Progenitor cell of endocrine pancreas (in vitro differentiated cells): ENCODE results near the gene PPFIA2. TPM values are rescaled to one million over a fixed set of nuclear protein-coding genes. Genes with fewer than 3 reads are reported as not detected.

Experiments
- DNase-seq: peaks from one replicate; pipeline ENCODE4 v3.0.0; 2021; ENCODE audit warnings: low spot score; ENCODE audit not compliant: unreplicated experiment
- H3K27ac Mint-ChIP-seq: 2 replicates; pipeline ENCODE4 v1.8.0; 2021; ENCODE audit warnings: mild to moderate bottlenecking, moderate library complexity, mixed read lengths
- H3K27me3 Mint-ChIP-seq: 2 replicates; pipeline ENCODE4 v1.8.0; 2021; ENCODE audit warnings: mixed read lengths
- H3K36me3 Mint-ChIP-seq: 2 replicates; pipeline ENCODE4 v1.8.0; 2022; ENCODE audit warnings: mixed read lengths; ENCODE audit not compliant: insufficient read depth
- H3K4me1 Mint-ChIP-seq: 2 replicates; pipeline ENCODE4 v1.8.0; 2021; ENCODE audit warnings: low read depth, mixed read lengths
- H3K4me3 Mint-ChIP-seq: 2 replicates; pipeline ENCODE4 v1.8.0; 2021; ENCODE audit warnings: low read depth, mild to moderate bottlenecking, moderate library complexity, mixed read lengths
- H3K9me3 Mint-ChIP-seq: 2 replicates; pipeline ENCODE4 v1.8.0; 2021; ENCODE audit warnings: low read depth, mixed read lengths
- total RNA-seq: library from RNA; stranded (reverse); gene quantifications from 2 replicates; pipeline ENCODE4 v1.2.1, GENCODE V29; 2021
- TF ChIP-seq, protein P1 (sequence below): fragments of 200-600 bp; sonication (generic); IDR thresholded peaks from one replicate; pipeline ENCODE4 v1.5.0; 2021; ENCODE audit warnings: antibody characterized with exemption, mild to moderate bottlenecking; ENCODE audit not compliant: unreplicated experiment

Gene PPFIA2
- total RNA-seq, 1 donor from 2014 or later = 1.1 TPM

DNA sequence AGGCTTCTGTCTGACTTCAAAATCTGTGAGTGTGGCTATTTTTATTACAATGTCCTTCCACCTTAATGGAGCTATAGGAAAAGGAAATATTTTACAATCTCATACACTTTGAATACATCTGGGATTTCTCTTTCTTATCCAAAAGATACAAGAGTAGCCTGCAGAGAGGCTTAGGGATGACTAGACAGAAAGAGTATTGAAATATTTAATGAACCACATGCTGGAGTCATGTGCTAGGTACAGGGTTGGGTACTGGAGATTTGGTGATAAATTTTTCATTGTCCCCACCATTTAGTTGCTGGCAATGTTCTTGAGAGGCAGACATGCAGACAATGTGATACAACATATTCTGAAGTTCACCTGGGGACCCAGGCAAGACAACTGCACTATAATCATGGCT, 126.0 kb downstream of the PPFIA2 start:
- H3K9me3 Mint-ChIP-seq = peaks cover 2% of the 10 kb centered on the region
- no peak for DNase-seq
- H3K4me3 Mint-ChIP-seq = no peak overlapping the region
- no peaks in the 10 kb centered on the region for H3K27me3 Mint-ChIP-seq
- no peak overlapping the region for H3K27ac Mint-ChIP-seq
- no peaks in the 10 kb centered on the region for H3K36me3 Mint-ChIP-seq
- no peaks in the 10 kb centered on the region for H3K4me1 Mint-ChIP-seq
- TF ChIP-seq, protein P1, sequence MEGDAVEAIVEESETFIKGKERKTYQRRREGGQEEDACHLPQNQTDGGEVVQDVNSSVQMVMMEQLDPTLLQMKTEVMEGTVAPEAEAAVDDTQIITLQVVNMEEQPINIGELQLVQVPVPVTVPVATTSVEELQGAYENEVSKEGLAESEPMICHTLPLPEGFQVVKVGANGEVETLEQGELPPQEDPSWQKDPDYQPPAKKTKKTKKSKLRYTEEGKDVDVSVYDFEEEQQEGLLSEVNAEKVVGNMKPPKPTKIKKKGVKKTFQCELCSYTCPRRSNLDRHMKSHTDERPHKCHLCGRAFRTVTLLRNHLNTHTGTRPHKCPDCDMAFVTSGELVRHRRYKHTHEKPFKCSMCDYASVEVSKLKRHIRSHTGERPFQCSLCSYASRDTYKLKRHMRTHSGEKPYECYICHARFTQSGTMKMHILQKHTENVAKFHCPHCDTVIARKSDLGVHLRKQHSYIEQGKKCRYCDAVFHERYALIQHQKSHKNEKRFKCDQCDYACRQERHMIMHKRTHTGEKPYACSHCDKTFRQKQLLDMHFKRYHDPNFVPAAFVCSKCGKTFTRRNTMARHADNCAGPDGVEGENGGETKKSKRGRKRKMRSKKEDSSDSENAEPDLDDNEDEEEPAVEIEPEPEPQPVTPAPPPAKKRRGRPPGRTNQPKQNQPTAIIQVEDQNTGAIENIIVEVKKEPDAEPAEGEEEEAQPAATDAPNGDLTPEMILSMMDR = no peak

DNA sequence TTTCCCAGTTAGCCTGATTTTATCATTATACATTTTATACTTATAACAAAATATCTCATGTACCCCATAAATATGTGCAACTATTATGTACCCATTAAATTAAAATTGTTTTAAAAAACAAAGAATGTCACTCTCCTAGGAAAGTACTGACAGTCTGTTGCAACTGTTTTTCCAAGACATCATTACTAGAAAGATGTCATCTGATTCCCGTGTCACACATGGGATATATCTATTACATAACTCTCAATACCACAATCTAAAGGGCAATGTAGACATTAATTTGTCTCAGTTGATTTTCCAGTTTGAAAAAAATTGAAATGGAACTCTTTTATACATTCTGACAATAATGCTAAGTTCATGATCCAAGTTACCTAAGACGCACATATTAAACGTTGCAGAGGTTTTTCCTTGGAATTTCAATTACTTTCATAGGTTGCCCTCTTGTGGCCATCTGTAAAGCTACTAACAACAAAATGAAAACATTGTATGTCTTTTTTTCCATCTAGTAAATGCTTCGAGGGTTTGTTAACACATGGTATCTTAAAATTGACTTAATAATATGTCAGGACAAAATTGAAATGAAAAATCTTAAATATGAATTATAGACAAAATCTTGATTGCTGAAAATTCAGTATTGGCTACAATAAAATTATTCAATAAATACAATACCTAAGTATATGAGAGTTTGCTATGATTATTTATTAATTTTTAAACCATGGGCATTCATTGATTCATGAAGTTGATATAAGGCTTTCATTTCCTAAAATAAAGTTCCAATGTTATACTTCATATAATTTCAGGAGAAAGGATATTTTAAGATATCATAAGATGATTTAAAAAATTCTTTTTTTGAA, 131.6 kb downstream of the PPFIA2 start:
- Mint-ChIP-seq H3K4me3 (no peak overlapping the region), H3K27me3 (no peaks in the 10 kb centered on the region), H3K4me1 (no peaks in the 10 kb centered on the region), H3K36me3 (no peaks in the 10 kb centered on the region), H3K9me3 (no peaks in the 10 kb centered on the region), H3K27ac (no peak overlapping the region)
- TF ChIP-seq, protein P1 = peak; percentile 82
- DNase-seq = no peak

DNA sequence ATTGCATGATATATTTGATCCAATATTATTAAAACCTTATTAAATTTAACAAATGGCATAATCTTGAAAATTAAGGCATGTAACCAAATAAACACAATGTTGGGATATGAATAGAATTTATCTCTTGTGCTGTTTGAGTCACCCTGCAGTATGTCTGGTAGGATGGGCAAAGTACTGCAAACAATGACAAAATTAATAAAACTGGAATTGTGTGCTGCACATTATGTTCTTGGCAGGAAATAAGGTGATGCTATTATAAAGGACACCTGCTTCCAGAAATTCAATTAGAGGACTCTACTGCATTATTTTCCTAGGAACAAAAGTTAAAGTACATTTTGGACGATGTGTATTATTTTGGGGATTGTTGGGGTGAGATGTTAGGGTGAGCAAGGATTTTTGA, 132.7 kb downstream of the PPFIA2 start:
- Mint-ChIP-seq H3K9me3 (no peaks in the 10 kb centered on the region), H3K27me3 (no peaks in the 10 kb centered on the region), H3K27ac (no peak overlapping the region)

DNA sequence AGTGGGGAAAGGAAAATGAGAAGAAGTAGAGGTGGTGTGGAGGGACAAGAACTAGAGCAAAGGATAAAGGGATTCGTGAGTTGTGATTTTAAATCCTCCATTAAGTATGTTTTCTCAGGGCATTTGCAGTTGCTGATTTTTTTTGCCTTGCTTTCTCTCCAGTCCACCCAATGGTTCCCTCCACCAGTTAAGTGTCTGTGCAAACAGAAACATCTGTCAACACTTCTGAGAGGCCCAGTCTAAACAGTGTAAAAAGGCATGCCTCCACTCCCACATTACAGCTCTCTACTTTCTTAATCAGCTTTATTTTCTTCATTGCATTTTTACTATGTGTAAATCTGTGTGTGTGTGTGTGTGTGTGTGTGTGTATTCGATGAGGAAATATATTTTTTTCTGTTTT, 141.2 kb downstream of the PPFIA2 start:
- Mint-ChIP-seq H3K36me3 (no peaks in the 10 kb centered on the region), H3K9me3 (no peaks in the 10 kb centered on the region), H3K4me1 (no peaks in the 10 kb centered on the region), H3K27ac (no peak overlapping the region), H3K4me3 (no peak overlapping the region), H3K27me3 (no peaks in the 10 kb centered on the region)
- no peak for DNase-seq
- TF ChIP-seq, protein P1 = no peak

More for the DNA sequence above, 132.7 kb downstream of the PPFIA2 start:
- Mint-ChIP-seq H3K36me3 (no peaks in the 10 kb centered on the region), H3K4me3 (no peak overlapping the region), H3K4me1 (no peaks in the 10 kb centered on the region)
- no peak for DNase-seq
- TF ChIP-seq, protein P1 = no peak

DNA sequence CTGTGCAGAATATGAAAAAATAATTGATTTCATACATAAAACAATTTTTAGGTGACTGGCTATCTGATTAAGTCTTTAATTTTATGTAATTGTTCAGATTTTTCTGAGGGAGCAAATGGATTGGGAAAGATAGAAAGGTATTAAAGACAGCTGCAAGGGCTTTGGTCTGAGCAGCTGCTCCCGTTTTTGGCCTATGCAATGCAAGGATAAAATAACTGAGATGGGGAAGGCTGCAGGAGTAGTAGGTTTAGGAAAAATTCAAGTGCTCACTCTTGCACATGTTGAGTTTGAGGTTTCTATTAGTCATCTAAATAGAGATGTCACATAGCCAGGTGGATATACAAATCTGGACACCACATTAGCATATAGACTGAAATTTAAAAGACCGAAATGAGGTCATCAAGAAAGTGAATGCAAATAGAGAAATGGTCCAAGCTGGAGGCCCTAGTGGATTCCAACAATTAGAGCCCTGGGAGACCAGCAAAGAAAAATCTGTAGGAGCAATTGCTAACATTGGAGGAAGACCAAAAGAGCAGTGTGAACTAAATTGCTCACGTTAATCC, 144.0 kb downstream of the PPFIA2 start:
- Mint-ChIP-seq H3K9me3 (no peaks in the 10 kb centered on the region), H3K27ac (no peak overlapping the region), H3K36me3 (no peaks in the 10 kb centered on the region), H3K4me1 (no peaks in the 10 kb centered on the region), H3K4me3 (no peak overlapping the region), H3K27me3 (no peaks in the 10 kb centered on the region)
- no peak for DNase-seq
- TF ChIP-seq, protein P1 = no peak
